IPS-20b (cell line): ENCODE data around the gene HSF5.

Experiments used
- H3K27ac ChIP-seq: one replicate; pipeline ENCODE4 v1.5.1; 2013; ENCODE audit warnings: low read length
- H3K27me3 ChIP-seq: 2 replicates; pipeline ENCODE4 v1.6.1; 2013; ENCODE audit warnings: mild to moderate bottlenecking, low read length, inconsistent platforms; ENCODE audit not compliant: insufficient read depth
- H3K36me3 ChIP-seq: 2 replicates; pipeline ENCODE4 v1.6.1; 2013; ENCODE audit warnings: low read depth, mild to moderate bottlenecking, inconsistent platforms, low read length, moderate library complexity; ENCODE audit not compliant: insufficient read depth
- H3K4me1 ChIP-seq: 2 replicates; pipeline ENCODE4 v1.6.1; 2013; ENCODE audit warnings: mild to moderate bottlenecking, control low read depth, inconsistent platforms, low read length, moderate library complexity; ENCODE audit not compliant: insufficient read depth
- H3K4me3 ChIP-seq: 2 replicates; pipeline ENCODE4 v1.5.1; 2013; ENCODE audit warnings: mild to moderate bottlenecking, low read length, inconsistent platforms
- H3K9ac ChIP-seq: 2 replicates; pipeline ENCODE4 v1.6.1; 2013; ENCODE audit warnings: low read depth, mild to moderate bottlenecking, inconsistent platforms, low read length, moderate library complexity
- H3K9me3 ChIP-seq: 2 replicates; pipeline ENCODE4 v1.6.1; 2013; ENCODE audit warnings: mild to moderate bottlenecking, low read depth, low read length, inconsistent platforms; ENCODE audit not compliant: insufficient read depth

Gene HSF5

DNA sequence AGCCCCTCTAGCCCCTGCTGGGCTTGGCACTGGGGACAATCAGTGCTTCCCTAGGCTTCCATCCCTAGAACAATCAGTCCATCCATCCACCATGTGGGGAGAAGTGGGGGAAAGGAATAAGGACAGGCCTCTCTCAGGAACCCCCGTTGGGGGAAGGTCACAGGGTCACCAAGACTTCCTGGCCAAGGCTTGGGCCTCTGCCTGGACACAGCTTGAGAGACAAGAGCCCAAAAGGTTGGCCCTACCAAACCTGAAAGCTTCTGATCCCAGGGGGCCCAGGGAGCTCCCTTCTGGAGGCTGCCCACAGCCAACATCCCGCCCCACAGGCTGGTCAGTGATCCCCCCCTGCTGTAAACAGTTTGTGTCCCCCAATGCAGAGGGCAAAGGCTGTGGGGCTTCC lies 42.4 kb upstream of the HSF5 start:
- Histone ChIP-seq H3K27ac (no peak overlapping the region), H3K9ac (no peak overlapping the region), H3K9me3 (no peaks in the 10 kb centered on the region), H3K27me3 (peaks cover 38% of the 10 kb centered on the region), H3K4me1 (peaks cover 5% of the 10 kb centered on the region), H3K4me3 (no peak overlapping the region), H3K36me3 (no peaks in the 10 kb centered on the region)

DNA sequence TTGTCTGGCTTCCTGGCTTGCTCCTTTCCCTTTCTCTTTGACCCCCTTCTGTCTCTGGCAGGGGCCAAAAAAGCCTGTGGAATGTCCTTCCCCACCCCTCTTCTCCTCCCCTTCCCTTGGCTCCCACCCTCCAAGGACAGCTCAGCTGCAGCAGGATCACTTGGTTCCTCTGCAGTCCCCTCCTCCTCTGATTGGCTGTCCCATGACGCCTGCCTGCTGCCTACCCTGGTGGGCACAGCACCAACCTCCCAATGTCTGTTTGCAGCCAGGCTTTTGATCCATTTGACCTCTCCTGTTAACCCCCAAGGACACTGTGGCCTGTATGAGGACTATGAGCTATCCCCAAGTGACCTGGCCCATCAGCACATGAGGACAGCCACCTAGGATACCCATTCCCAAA lies 41.1 kb upstream of the HSF5 start:
- no peaks in the 10 kb centered on the region for H3K9me3 ChIP-seq
- no peak overlapping the region for H3K9ac ChIP-seq
- no peaks in the 10 kb centered on the region for H3K36me3 ChIP-seq
- H3K4me1 ChIP-seq, result peaks cover 5% of the 10 kb centered on the region
- no peak overlapping the region for H3K27ac ChIP-seq
- no peak overlapping the region for H3K4me3 ChIP-seq
- H3K27me3 ChIP-seq, result peaks cover 37% of the 10 kb centered on the region

DNA sequence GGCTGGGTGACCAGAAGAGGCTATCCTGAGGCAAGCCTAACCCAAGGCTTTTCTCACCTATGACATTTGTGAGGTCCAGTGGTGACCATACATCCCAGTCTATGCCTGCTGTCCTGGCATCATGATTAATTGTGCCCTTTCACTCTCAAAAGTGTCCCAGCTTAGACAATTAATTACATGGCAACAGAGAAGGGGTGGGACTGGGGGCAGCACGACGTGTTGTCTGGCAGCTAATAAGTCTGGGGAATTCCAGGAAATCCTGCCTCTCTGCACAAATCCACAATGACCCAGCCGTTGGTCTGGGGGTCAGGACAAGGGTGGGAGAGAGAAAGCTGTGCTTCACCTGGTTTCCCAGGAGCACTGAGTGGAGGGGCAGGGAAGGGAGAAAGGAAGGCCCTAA lies 40.2 kb upstream of the HSF5 start:
- H3K27me3 ChIP-seq, result peaks cover 30% of the 10 kb centered on the region
- no peak overlapping the region for H3K9ac ChIP-seq
- no peak overlapping the region for H3K4me3 ChIP-seq
- no peaks in the 10 kb centered on the region for H3K9me3 ChIP-seq
- H3K27ac ChIP-seq, result no peak overlapping the region
- no peaks in the 10 kb centered on the region for H3K36me3 ChIP-seq
- peaks cover 5% of the 10 kb centered on the region for H3K4me1 ChIP-seq

DNA sequence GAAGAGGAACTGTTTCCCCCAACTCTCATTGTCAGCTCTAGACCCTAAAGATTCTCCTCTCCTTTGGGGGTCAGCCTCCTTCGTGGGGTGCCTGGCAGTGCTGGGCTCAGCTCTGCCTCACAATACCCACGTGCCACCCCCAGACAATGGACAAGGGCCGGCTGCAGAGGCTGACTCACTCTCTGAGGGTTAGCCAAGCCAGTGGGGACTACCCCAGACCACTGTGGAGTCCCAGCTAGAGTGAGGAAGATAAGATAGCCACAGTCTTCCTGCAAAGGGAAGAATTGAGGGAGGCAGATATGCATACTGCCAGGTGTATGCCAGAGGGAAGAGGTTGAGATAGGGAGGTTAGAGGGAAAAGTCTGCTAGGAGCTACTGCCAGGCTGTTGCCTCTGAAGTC lies 39.7 kb upstream of the HSF5 start:
- H3K9ac ChIP-seq, result no peak overlapping the region
- H3K4me1 ChIP-seq, result peaks cover 5% of the 10 kb centered on the region
- H3K4me3 ChIP-seq, result no peak overlapping the region
- H3K27ac ChIP-seq, result no peak overlapping the region
- peaks cover 25% of the 10 kb centered on the region for H3K27me3 ChIP-seq
- H3K36me3 ChIP-seq, result no peaks in the 10 kb centered on the region
- no peaks in the 10 kb centered on the region for H3K9me3 ChIP-seq

DNA sequence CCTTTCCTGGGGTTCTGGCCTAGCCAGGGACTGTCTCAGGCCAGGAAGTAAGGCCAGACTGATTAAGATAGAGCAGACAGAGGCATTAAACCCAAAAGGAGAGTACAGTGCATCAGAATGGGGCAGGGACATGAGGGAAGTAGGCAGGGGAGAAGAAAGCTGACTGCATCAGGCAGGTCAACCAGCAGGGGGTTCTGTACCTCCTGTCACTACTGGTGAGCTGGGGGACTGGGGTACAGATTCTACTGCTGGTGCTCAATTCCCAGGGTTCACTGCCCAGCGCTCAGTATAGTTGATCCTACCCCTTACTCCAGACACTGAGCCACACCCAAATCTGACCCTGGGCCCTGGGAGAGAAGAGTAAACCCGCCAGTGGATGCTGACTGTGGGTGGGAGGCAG lies 39.1 kb upstream of the HSF5 start:
- Histone ChIP-seq H3K9me3 (no peaks in the 10 kb centered on the region), H3K27ac (no peak overlapping the region)

DNA sequence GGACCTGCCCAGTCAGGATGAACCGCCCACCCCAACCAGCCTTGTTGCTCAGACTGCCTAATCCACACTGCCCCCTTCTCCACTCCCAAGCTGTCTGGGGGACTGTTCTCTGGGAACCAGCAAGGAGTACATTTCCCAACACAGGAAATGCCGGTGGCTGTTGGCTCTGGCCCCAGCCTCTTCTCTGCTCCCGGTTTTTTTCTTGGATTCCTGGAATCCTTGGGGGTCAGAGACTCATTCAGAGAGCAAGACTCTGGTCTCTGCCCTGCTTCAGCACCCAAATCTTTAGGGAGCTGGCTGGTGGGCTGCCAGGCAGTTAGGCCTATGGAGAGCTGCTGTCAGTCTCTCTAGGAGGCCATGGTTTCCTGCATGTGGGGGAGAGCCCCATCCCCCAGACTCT lies 37.0 kb upstream of the HSF5 start:
- Histone ChIP-seq H3K27ac (no peak overlapping the region), H3K27me3 (peaks cover 4% of the 10 kb centered on the region; the same call in 1 of the 2 replicates), H3K9me3 (no peaks in the 10 kb centered on the region), H3K9ac (no peak overlapping the region), H3K36me3 (no peaks in the 10 kb centered on the region), H3K4me1 (no peaks in the 10 kb centered on the region; the same call in 1 of the 2 replicates), H3K4me3 (no peak overlapping the region)

More for the DNA sequence above, 39.1 kb upstream of the HSF5 start:
- no peak overlapping the region for H3K4me3 ChIP-seq
- H3K36me3 ChIP-seq, result no peaks in the 10 kb centered on the region
- H3K27me3 ChIP-seq, result peaks cover 18% of the 10 kb centered on the region
- H3K4me1 ChIP-seq, result peaks cover 5% of the 10 kb centered on the region
- no peak overlapping the region for H3K9ac ChIP-seq

DNA sequence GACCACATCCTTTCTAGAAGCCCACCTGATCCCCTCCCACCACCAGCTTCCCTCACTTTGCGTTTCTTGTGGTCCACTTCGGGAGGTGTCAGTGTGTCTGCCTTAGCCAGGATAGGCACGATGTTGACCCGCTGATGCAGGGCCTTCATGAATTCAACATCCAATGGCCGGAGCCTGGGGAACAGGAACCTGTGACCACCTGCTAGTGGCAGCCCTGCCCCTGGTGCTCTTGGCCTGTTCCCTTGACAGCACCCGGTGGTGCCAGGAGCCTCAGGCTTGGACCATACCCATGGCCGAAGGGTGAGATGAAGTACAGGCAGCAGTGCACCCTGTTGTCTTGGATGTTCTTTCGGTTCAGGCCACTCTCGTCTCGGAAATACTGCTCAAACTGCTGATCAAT lies 33.5 kb upstream of the HSF5 start:
- Histone ChIP-seq H3K9me3 (no peaks in the 10 kb centered on the region), H3K36me3 (no peaks in the 10 kb centered on the region), H3K27ac (no peak overlapping the region), H3K27me3 (no peaks in the 10 kb centered on the region), H3K9ac (no peak overlapping the region), H3K4me1 (peaks cover 4% of the 10 kb centered on the region), H3K4me3 (no peak overlapping the region)

DNA sequence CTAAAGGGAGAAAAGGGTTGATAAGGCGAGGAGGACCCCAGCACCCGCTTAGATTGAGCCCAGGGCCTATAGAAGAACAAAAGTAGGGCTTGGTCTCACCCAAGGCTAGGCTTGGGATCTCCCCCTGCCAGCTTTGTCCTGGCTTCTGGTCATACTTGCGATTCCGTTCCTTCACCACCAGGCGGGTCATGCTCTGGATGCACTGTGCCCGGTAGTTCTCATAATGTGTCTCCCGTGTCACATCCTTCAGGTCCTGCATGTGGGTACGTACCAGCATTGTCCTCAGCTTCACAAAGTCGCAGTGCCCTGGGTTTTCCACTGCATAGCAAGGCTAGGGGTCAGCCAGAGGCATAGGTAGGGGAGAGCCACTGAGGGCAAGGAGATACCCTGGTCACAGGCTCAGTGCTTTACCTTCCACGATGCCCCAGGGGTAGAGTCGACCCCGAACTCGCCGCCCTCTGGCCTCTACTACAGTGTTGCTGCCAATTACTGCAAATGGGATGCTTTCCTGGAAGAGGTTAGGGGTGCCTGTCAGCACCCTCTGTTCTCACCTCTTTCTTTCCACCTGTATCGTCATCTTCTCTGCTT lies 32.7 kb upstream of the HSF5 start:
- no peaks in the 10 kb centered on the region for H3K9me3 ChIP-seq
- H3K36me3 ChIP-seq, result no peaks in the 10 kb centered on the region
- no peak overlapping the region for H3K4me3 ChIP-seq
- H3K9ac ChIP-seq, result no peak overlapping the region
- H3K27me3 ChIP-seq, result no peaks in the 10 kb centered on the region
- H3K4me1 ChIP-seq, result peaks cover 4% of the 10 kb centered on the region
- H3K27ac ChIP-seq, result no peak overlapping the region

DNA sequence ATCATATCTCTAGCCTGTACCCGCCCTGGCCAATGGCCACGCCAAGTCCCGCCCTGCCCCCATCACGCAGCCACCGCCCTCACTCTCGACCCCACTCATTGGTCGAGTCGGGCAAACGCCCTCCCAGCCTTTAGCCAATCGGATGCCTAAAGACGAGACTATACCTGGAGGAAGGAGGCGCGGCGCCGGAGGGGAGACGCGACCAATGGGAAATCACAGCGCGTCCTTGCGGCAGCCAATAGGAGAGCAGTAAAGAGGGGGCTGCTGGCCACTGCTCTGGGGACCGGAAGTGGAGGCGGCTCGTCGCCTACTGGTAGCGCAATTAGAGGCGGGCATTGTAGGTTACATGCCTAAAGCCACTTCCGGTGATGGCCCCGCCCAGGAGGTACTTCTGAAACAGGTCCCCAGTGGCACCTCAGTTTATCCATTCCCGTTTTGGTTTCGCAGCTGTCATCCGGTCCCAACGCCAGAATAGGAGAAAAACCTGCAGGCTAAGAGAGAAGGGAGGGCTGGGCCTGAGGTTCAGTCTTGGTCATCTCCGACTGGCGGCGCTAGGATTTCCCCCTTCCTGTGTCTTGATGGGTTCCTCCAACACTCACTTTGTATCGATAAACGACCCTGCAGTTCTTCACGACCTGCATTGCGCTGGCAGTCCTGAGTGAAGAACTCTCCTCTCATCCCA lies 29.9 kb upstream of the HSF5 start:
- H3K9ac ChIP-seq, result peak overlapping the region; percentile 96
- H3K27ac ChIP-seq, result peak overlapping the region; percentile 91
- H3K4me3 ChIP-seq, result peak overlapping the region; percentile 99
- H3K9me3 ChIP-seq, result no peaks in the 10 kb centered on the region
- peaks cover 10% of the 10 kb centered on the region; the same call in 1 of the 2 replicates for H3K4me1 ChIP-seq
- no peaks in the 10 kb centered on the region for H3K27me3 ChIP-seq
- 0 out of 2 replicates have a peak, but pooled peaks cover 3% of the 10 kb centered on the region for H3K36me3 ChIP-seq

DNA sequence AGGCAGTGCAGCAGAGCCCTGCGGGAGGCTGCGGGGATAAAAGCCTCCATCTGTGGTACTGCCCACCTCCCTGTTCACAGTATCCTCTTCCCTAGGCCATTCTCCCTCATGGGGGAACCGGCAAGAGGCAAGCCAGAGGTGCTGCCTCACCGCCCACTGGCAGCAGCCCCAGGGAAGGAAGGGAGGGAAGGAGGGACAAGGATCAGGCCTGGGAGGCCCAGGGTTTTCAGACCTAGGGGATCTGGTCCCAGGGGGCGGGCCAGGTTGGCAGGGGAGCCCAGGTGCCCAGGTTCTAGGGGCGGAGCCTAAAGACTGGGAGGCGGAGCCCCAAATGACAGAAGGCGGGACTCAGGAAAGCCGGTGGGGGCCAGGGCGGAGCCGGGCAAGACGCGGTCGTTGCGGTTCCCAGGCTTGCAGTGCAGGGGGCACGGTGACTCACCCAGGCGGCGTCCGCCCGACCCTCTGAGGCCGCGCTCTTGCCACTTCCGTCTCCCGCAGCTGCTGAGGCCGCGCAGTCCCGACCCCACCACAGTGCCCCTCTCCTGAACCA lies 29.2 kb upstream of the HSF5 start:
- Histone ChIP-seq H3K27me3 (no peaks in the 10 kb centered on the region), H3K4me3 (peak overlapping the region; percentile 91), H3K4me1 (peaks cover 10% of the 10 kb centered on the region; the same call in 1 of the 2 replicates), H3K27ac (peak overlapping the region; percentile 72), H3K36me3 (peaks cover 7% of the 10 kb centered on the region), H3K9ac (peak overlapping the region; percentile 86), H3K9me3 (no peaks in the 10 kb centered on the region)

DNA sequence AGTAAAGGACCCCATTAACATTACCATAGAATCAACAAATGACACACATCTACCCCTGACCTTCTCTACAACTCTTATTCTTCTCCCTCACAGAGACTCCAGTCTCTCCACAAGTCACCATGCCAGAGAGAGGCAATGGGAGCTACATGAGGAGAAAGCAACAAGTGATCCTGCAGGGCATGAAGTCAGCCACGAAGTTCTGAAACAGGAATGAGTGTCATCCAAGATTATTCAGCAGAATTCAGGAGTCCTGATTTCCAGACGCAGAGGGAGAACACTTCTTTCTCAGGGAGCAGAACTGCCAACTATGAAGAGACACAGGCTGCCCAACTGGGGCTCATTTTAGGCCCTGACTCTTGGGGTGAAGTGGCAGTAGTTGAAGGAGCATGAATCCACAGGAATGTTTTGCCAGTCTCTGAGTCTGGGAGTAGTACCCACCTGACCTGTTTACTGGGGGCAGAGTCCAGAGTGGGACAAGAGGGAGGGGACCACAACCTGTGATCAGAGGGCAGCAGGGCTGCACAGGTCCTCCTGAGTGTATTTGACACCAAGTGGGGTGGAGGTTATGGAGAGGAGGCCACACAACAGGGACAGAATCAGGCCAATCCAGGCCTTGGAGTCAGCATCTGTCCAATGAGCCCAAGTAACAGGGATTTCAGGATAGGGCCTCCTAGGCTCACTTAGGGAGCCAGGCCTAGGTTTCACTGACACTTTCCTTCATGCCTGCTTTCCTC lies 28.6 kb upstream of the HSF5 start:
- peaks cover 10% of the 10 kb centered on the region; the same call in 1 of the 2 replicates for H3K4me1 ChIP-seq
- no peaks in the 10 kb centered on the region for H3K9me3 ChIP-seq
- H3K9ac ChIP-seq, result peak overlapping the region; percentile 86
- H3K4me3 ChIP-seq, result peak overlapping the region; percentile 91
- peaks cover 12% of the 10 kb centered on the region for H3K36me3 ChIP-seq
- no peaks in the 10 kb centered on the region for H3K27me3 ChIP-seq
- H3K27ac ChIP-seq, result peak overlapping the region; percentile 72
